ENCODE results near the gene MADD. TPM values are rescaled to one million over a fixed set of nuclear protein-coding genes. Genes with fewer than 3 reads are reported as not detected.

The MADD gene
- total RNA-seq, 4 donors from 2014 or later = 47.8 to 83.2 (median 72.9) TPM

GRCh38 chr11:47329987-47330931 is 60.3 kb downstream of the MADD start:
- TF ChIP-seq CTCF (IDR thresholded peaks at IDR 0.05) (no peak), POLR2A (IDR thresholded peaks at IDR 0.05) (no peak)

GRCh38 chr11:47331454-47332302 is 61.7 kb downstream of the MADD start:
- H3K4me3 ChIP-seq = no peak overlapping the region
- peak in 1 of 3 donors; percentile 53 for DNase-seq
- peak overlapping the region in 1 of 4 donors; percentile 4 for H3K27ac ChIP-seq

More at GRCh38 chr11:47329987-47330931, 60.3 kb downstream of the MADD start:
- Histone ChIP-seq H3K4me1 (no peaks in the 10 kb centered on the region), H3K36me3 (no peaks in the 10 kb centered on the region), H3K9me3 (no peaks in the 10 kb centered on the region), H3K27me3 (no peaks in the 10 kb centered on the region), H3K4me3 (no peak overlapping the region), H3K27ac (peak overlapping the region in 1 of 4 donors; percentile 12)
- DNase-seq = no peak

GRCh38 chr11:47332303-47332711 is 62.4 kb downstream of the MADD start:
- Histone ChIP-seq H3K4me1 (no peaks in the 10 kb centered on the region), H3K27me3 (no peaks in the 10 kb centered on the region), H3K27ac (no peak overlapping the region)

More at GRCh38 chr11:47331454-47332302, 61.7 kb downstream of the MADD start:
- no peaks in the 10 kb centered on the region for H3K27me3 ChIP-seq
- no peaks in the 10 kb centered on the region for H3K9me3 ChIP-seq
- H3K36me3 ChIP-seq = no peaks in the 10 kb centered on the region
- H3K4me1 ChIP-seq = no peaks in the 10 kb centered on the region
- TF ChIP-seq POLR2A (IDR thresholded peaks at IDR 0.05) (no peak), CTCF (IDR thresholded peaks at IDR 0.05) (no peak)

GRCh38 chr11:47332791-47333525 is 63.0 kb downstream of the MADD start:
- Histone ChIP-seq H3K27ac (no peak overlapping the region), H3K4me3 (no peak overlapping the region), H3K4me1 (no peaks in the 10 kb centered on the region), H3K27me3 (no peaks in the 10 kb centered on the region), H3K9me3 (no peaks in the 10 kb centered on the region), H3K36me3 (no peaks in the 10 kb centered on the region)
- TF ChIP-seq CTCF (IDR thresholded peaks at IDR 0.05) (no peak), POLR2A (IDR thresholded peaks at IDR 0.05) (no peak)
- DNase-seq = no peak

More at GRCh38 chr11:47332303-47332711, 62.4 kb downstream of the MADD start:
- Histone ChIP-seq H3K9me3 (no peaks in the 10 kb centered on the region), H3K36me3 (no peaks in the 10 kb centered on the region), H3K4me3 (no peak overlapping the region)
- no peak for TF ChIP-seq POLR2A (IDR thresholded peaks at IDR 0.05)
- TF ChIP-seq CTCF (IDR thresholded peaks at IDR 0.05) = no peak
- peak in 1 of 3 donors; percentile 46 for DNase-seq

GRCh38 chr11:47333526-47333845 is 63.6 kb downstream of the MADD start:
- H3K27me3 ChIP-seq = no peaks in the 10 kb centered on the region
- TF ChIP-seq POLR2A (IDR thresholded peaks at IDR 0.05) = no peak
- no peak for TF ChIP-seq CTCF (IDR thresholded peaks at IDR 0.05)
- no peaks in the 10 kb centered on the region for H3K4me1 ChIP-seq
- no peaks in the 10 kb centered on the region for H3K36me3 ChIP-seq
- DNase-seq = no peak
- H3K9me3 ChIP-seq = no peaks in the 10 kb centered on the region
- H3K27ac ChIP-seq = no peak overlapping the region
- H3K4me3 ChIP-seq = no peak overlapping the region
